Esophagus (tissue), 2 donors: Measurements from ENCODE around the gene PTPRJ. TPM values are rescaled to one million over a fixed set of nuclear protein-coding genes. Genes with fewer than 3 reads are reported as not detected.

Experiments used
- H3K27ac ChIP-seq, 2 donors: one replicate each; pipeline ENCODE4 v1.5.1; 2013; ENCODE audit warnings: low read depth in 2 of 2, mild to moderate bottlenecking in 2 of 2, inconsistent platforms in 1 of 2, low read length in 1 of 2, moderate library complexity in 1 of 2
- H3K27me3 ChIP-seq, 2 donors: one replicate each; pipeline ENCODE4 v1.6.1; 2013; ENCODE audit warnings: low read length in 2 of 2, control low read depth in 1 of 2, mild to moderate bottlenecking in 1 of 2; ENCODE audit not compliant: insufficient read depth in 2 of 2, control insufficient read depth in 1 of 2
- H3K36me3 ChIP-seq, 2 donors: one replicate each; pipeline ENCODE4 v1.6.1; 2013; ENCODE audit warnings: low read length in 1 of 2; ENCODE audit not compliant: control insufficient read depth in 2 of 2, insufficient read depth in 2 of 2
- H3K4me1 ChIP-seq, 2 donors: one replicate each; pipeline ENCODE4 v1.6.1; 2013; ENCODE audit warnings: low read length in 1 of 2; ENCODE audit not compliant: control insufficient read depth in 2 of 2, insufficient read depth in 2 of 2
- H3K4me3 ChIP-seq, 2 donors: one replicate each; pipeline ENCODE4 v1.5.1; 2013; ENCODE audit warnings: low read length in 2 of 2, mild to moderate bottlenecking in 2 of 2, low read depth in 1 of 2, moderate library complexity in 1 of 2
- H3K9me3 ChIP-seq, 2 donors: one replicate each; pipeline ENCODE4 v1.6.1; 2013; ENCODE audit warnings: mild to moderate bottlenecking in 2 of 2, low read depth in 1 of 2, low read length in 1 of 2, moderate library complexity in 1 of 2; ENCODE audit not compliant: control insufficient read depth in 2 of 2, insufficient read depth in 1 of 2
- WGBS, 2 donors: extraction: QIAGEN DNeasy Blood & Tissue Kit; methylation state at CpG; one replicate each; pipeline ENCODE4 v1.1.7; 2013; 5-methylcytosine and 5-hydroxymethylcytosine counted together
- polyA plus RNA-seq, 2 donors: library from polyadenylated mRNA; stranded (reverse); fragments of 200-250 nt; gene quantifications; one replicate each; pipeline ENCODE4 v1.2.3, GENCODE V29; 2013
- donor health status: healthy with polysubstance abuse.
- donor health status: Bipolar disorder and iron deficiency.

Gene PTPRJ
- polyA plus RNA-seq, 2 donors: 0.47 to 0.55 TPM

DNA sequence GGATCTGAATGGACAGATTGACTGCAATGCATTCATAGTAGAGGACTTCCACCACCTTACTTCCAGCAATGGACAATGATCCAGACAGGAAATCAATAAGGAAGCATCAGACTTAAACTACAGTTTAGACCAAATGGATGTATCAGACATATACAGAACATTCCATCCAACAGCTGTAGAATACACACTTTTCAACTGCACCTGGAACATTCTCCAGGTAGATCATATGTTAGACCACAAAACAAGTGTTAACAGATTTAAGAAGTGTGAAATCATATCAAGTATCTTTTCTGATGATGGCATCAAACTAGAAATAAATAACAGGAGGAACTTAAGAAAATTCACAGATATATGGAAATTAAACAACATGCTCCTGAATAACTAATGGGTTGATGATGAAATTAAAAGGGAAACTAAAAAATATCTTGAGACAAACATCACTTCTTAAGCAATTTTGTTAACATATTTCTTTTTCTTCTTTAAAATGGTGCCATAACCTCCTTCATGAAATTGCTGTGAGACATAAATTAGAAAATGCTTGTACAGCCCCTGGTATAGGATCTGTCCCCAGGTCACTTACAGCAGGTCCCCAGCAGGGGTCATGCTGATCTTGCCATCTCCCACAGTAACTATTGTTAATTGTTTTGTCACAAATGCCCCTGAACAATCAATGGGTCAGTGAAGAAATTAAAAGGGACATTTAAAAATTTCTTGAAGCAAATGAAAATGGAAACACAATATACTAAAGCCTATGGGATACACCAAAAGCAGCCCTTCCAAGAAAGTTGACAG is 136.3 kb downstream of the PTPRJ start:
- no peaks in the 10 kb centered on the region for H3K27me3 ChIP-seq
- H3K4me3 ChIP-seq: no peak overlapping the region
- H3K9me3 ChIP-seq: no peaks in the 10 kb centered on the region
- no peaks in the 10 kb centered on the region for H3K4me1 ChIP-seq
- no peak overlapping the region for H3K27ac ChIP-seq
- H3K36me3 ChIP-seq: no peaks in the 10 kb centered on the region

- H3K36me3 ChIP-seq: no peaks in the 10 kb centered on the region
- H3K9me3 ChIP-seq: no peaks in the 10 kb centered on the region
- H3K27ac ChIP-seq: no peak overlapping the region
- no peak overlapping the region for H3K4me3 ChIP-seq
- H3K27me3 ChIP-seq: no peaks in the 10 kb centered on the region
- H3K4me1 ChIP-seq: no peaks in the 10 kb centered on the region
- 90 to 93% methylated on average over 7 of the region's 7 CpGs for WGBS, 2 donors
Measured at GRCh38 chr11:48122246-48122645, 141.9 kb downstream of the PTPRJ start.

GRCh38 chr11:48122656-48123055 is 142.3 kb downstream of the PTPRJ start:
- no peak overlapping the region for H3K27ac ChIP-seq
- no peaks in the 10 kb centered on the region for H3K4me1 ChIP-seq
- no peak overlapping the region for H3K4me3 ChIP-seq
- H3K9me3 ChIP-seq: no peaks in the 10 kb centered on the region
- 90 to 96% methylated on average over 7 of the region's 7 CpGs for WGBS, 2 donors
- no peaks in the 10 kb centered on the region for H3K27me3 ChIP-seq
- no peaks in the 10 kb centered on the region for H3K36me3 ChIP-seq

DNA sequence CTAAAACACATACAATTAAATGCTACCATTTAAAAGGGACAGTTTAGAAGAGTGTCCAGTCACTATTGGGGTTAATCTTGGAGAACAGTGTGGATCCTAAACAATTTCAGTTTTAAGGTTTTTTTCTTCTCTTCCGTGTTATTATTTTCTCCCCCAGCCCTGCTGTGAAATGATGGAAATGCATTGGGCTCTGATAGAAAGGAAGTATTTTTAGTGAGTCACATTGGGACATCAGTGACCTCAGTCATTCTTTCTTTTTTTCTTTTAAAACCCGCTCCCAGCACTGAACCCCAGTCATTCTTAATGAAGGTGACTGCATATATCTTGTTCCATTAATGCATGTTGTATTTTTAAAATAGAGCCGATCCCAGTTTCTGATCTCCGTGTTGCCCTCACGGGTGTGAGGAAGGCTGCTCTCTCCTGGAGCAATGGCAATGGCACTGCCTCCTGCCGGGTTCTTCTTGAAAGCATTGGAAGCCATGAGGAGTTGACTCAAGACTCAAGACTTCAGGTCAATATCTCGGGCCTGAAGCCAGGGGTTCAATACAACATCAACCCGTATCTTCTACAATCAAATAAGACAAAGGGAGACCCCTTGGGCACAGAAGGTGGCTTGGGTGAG is 143.0 kb downstream of the PTPRJ start:
- H3K9me3 ChIP-seq: no peaks in the 10 kb centered on the region
- H3K36me3 ChIP-seq: no peaks in the 10 kb centered on the region
- no peak overlapping the region for H3K27ac ChIP-seq
- no peak overlapping the region for H3K4me3 ChIP-seq
- 90 to 93% methylated on average over 8 of the region's 8 CpGs for WGBS, 2 donors
- no peaks in the 10 kb centered on the region for H3K27me3 ChIP-seq
- no peaks in the 10 kb centered on the region for H3K4me1 ChIP-seq

- no peaks in the 10 kb centered on the region for H3K4me1 ChIP-seq
- H3K9me3 ChIP-seq: no peaks in the 10 kb centered on the region
- H3K4me3 ChIP-seq: no peak overlapping the region
- no peaks in the 10 kb centered on the region for H3K27me3 ChIP-seq
- H3K36me3 ChIP-seq: no peaks in the 10 kb centered on the region
- WGBS, 2 donors: 89 to 92% methylated on average over 6 of the region's 6 CpGs
- no peak overlapping the region for H3K27ac ChIP-seq
Measured at GRCh38 chr11:48123934-48124755, 143.8 kb downstream of the PTPRJ start.

DNA sequence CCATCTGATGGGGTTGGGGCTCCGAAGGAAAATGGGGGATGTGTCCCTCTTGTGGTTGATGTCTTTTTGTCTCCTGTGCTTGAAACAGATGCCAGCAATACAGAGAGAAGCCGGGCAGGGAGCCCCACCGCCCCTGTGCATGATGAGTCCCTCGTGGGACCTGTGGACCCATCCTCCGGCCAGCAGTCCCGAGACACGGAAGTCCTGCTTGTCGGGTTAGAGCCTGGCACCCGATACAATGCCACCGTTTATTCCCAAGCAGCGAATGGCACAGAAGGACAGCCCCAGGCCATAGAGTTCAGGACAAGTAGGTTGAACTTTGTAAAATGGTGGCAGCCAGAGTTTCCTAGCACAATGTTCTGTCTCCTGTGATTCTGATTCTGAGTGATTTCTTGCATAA is 144.5 kb downstream of the PTPRJ start:
- H3K36me3 ChIP-seq: no peaks in the 10 kb centered on the region
- H3K27me3 ChIP-seq: no peaks in the 10 kb centered on the region
- no peaks in the 10 kb centered on the region for H3K4me1 ChIP-seq
- 92 to 94% methylated on average over 11 of the region's 11 CpGs for WGBS, 2 donors
- no peak overlapping the region for H3K27ac ChIP-seq
- no peak overlapping the region for H3K4me3 ChIP-seq
- H3K9me3 ChIP-seq: no peaks in the 10 kb centered on the region

DNA sequence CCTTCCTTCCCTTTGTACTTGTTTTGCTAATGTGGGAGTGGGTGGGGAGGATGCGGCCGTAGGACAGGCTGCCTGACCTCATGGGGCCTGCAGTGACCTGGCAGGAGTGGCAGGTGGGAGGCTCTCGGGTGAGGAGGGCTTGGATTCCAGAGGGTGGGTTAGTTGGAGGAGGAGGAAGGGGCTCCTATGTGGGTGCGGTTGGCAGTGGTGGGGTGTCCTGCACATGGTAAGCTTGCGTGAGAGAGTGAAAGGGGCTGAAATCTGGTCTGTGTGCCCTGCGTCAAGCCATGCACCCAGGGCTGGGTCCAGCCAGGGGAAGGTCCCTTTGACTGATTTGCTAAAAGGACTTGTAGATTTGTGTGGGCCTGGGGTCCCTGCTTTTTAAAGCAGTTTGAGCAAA is 145.5 kb downstream of the PTPRJ start:
- 87 to 94% methylated on average over 6 of the region's 6 CpGs for WGBS, 2 donors
- Histone ChIP-seq H3K4me3 (no peak overlapping the region), H3K27me3 (no peaks in the 10 kb centered on the region), H3K4me1 (no peaks in the 10 kb centered on the region), H3K9me3 (no peaks in the 10 kb centered on the region), H3K36me3 (no peaks in the 10 kb centered on the region), H3K27ac (no peak overlapping the region)

GRCh38 chr11:48127521-48128183 is 147.3 kb downstream of the PTPRJ start:
- H3K4me3 ChIP-seq: no peak overlapping the region
- no peak overlapping the region for H3K27ac ChIP-seq
- 90% methylated on average over 22 of the region's 22 CpGs for WGBS, 2 donors
- H3K4me1 ChIP-seq: no peaks in the 10 kb centered on the region
- no peaks in the 10 kb centered on the region for H3K36me3 ChIP-seq
- no peaks in the 10 kb centered on the region for H3K27me3 ChIP-seq
- H3K9me3 ChIP-seq: no peaks in the 10 kb centered on the region

GRCh38 chr11:48129697-48130395 is 149.5 kb downstream of the PTPRJ start:
- 84 to 88% methylated on average over 6 of the region's 6 CpGs for WGBS, 2 donors
- H3K27ac ChIP-seq: no peak overlapping the region
- H3K36me3 ChIP-seq: no peaks in the 10 kb centered on the region
- H3K27me3 ChIP-seq: no peaks in the 10 kb centered on the region
- no peaks in the 10 kb centered on the region for H3K4me1 ChIP-seq
- no peaks in the 10 kb centered on the region for H3K9me3 ChIP-seq
- no peak overlapping the region for H3K4me3 ChIP-seq
